Endothelial cell of umbilical vein (primary cell): Measurements from ENCODE around the gene ZNF697. TPM values are rescaled to one million over a fixed set of nuclear protein-coding genes. Genes with fewer than 3 reads are reported as not detected.

ENCODE experiments used
- BruUV-seq: library from RNA; stranded (reverse); fragments of 400-500 nt; replicated peaks from 2 replicates; lab custom pipeline; 2021; lab: Mats Ljungman, UMichigan
- CTCF ChIA-PET: fragments of 300-600, 350-600 bp; sonication (Branson Sonifier 250); formaldehyde crosslinking; loops from one replicate; lab custom pipeline; 2021; ENCODE audit warnings: antibody characterized with exemption, inconsistent platforms; lab: Charles Lee
- POLR2A ChIA-PET: fragments of 300-600, 350-600 bp; sonication (Branson Sonifier 250); formaldehyde crosslinking; loops from one replicate; lab custom pipeline; 2021; ENCODE audit warnings: antibody characterized with exemption, inconsistent platforms; lab: Charles Lee
- DNase-seq: peaks from one replicate; pipeline ENCODE4 v3.0.0-alpha.2; 2011; ENCODE audit warnings: low read depth, low spot score
- FAIRE-seq: peaks from 2 replicates; lab custom pipeline; 2011; peaks lifted over from hg19 to GRCh38; lab: Jason Lieb, UNC
- H2AFZ ChIP-seq: 2 replicates; pipeline ENCODE4 v1.6.0; 2012; ENCODE audit warnings: low read depth, low read length, control low read depth, inconsistent platforms
- H3K27ac ChIP-seq: 2 replicates; pipeline ENCODE4 v1.5.1; 2011; ENCODE audit warnings: low read depth, mild to moderate bottlenecking, control low read depth, low read length, moderate library complexity; ENCODE audit not compliant: insufficient read depth
- H3K27me3 ChIP-seq, 2 experiments: 2 replicates each; pipeline versions ENCODE4 v1.6.0 to v1.6.1; 2011; ENCODE audit warnings: low read length in 2 of 2, mixed read lengths in 1 of 2; ENCODE audit not compliant: control insufficient read depth in 2 of 2, insufficient read depth in 2 of 2
- H3K36me3 ChIP-seq, 2 experiments: 2 replicates in 1 of 2; 3 replicates in 1 of 2; pipeline ENCODE4 v1.5.1; 2011; ENCODE audit warnings: low read length in 2 of 2, mild to moderate bottlenecking in 1 of 2, moderate library complexity in 1 of 2; ENCODE audit not compliant: control insufficient read depth in 2 of 2, insufficient read depth in 2 of 2; ENCODE audit errors: extremely low read depth in 1 of 2
- H3K4me1 ChIP-seq: 3 replicates; pipeline ENCODE4 v1.5.1; 2011; ENCODE audit warnings: mild to moderate bottlenecking, low read length; ENCODE audit not compliant: control insufficient read depth, insufficient read depth; ENCODE audit errors: extremely low read depth
- H3K4me2 ChIP-seq: 2 replicates; pipeline ENCODE4 v1.6.1; 2011; ENCODE audit warnings: low read length, control low read depth, mixed read lengths; ENCODE audit not compliant: insufficient read depth
- H3K4me3 ChIP-seq, 3 experiments: fragments of 200-600 bp in 1 of 3; sonication (generic), shearing (Covaris generic) in 1 of 3; replicated peaks in 1 of 3; 2 replicates each; pipeline ENCODE4 v1.5.1; 2011 to 2016; ENCODE audit warnings: control low read depth in 3 of 3, low read length in 3 of 3, mild to moderate bottlenecking in 2 of 3, inconsistent platforms in 1 of 3, low read depth in 1 of 3, moderate library complexity in 1 of 3; ENCODE audit not compliant: insufficient read depth in 1 of 3
- H3K79me2 ChIP-seq: 2 replicates; pipeline ENCODE4 v1.6.0; 2012; ENCODE audit warnings: low read length, inconsistent platforms; ENCODE audit not compliant: control insufficient read depth, insufficient read depth
- H3K9ac ChIP-seq: replicated peaks from 2 replicates; pipeline ENCODE3; 2011; ENCODE audit warnings: low read length, control low read depth; ENCODE audit not compliant: insufficient read depth; ENCODE audit errors: extremely low read depth
- H3K9me1 ChIP-seq: replicated peaks from 3 replicates; pipeline ENCODE4 v1.6.0; 2011; ENCODE audit warnings: mild to moderate bottlenecking, low read length; ENCODE audit not compliant: control insufficient read depth, insufficient read depth; ENCODE audit errors: extremely low read depth
- H3K9me3 ChIP-seq: replicated peaks from 2 replicates; pipeline ENCODE4 v1.5.1; 2012; ENCODE audit warnings: low read length, inconsistent platforms; ENCODE audit not compliant: control insufficient read depth, insufficient read depth
- H4K20me1 ChIP-seq: replicated peaks from 2 replicates; pipeline ENCODE3; 2011; ENCODE audit warnings: mild to moderate bottlenecking, low read length; ENCODE audit not compliant: control insufficient read depth, insufficient read depth; ENCODE audit errors: extremely low read depth
- CTCF ChIP-seq, 2 donors: IDR thresholded peaks; 1 replicate in 1 of 2; 2 replicates in 1 of 2; pipeline ENCODE4 v1.5.1; 2011; ENCODE audit warnings: low read length in 2 of 2, mild to moderate bottlenecking in 2 of 2, moderate library complexity in 2 of 2, control low read depth in 1 of 2, inconsistent platforms in 1 of 2, low read depth in 1 of 2; ENCODE audit not compliant: insufficient read depth in 1 of 2; ENCODE audit errors: extremely low read depth in 1 of 2
- EZH2 ChIP-seq: IDR thresholded peaks from 2 replicates; pipeline ENCODE4 v1.6.1; 2012; ENCODE audit warnings: borderline replicate concordance, low read depth, mild to moderate bottlenecking, moderate library complexity, low read length, inconsistent platforms; ENCODE audit not compliant: severe bottlenecking
- FOS ChIP-seq: IDR thresholded peaks from 2 replicates; pipeline ENCODE4 v1.6.1; 2011; ENCODE audit warnings: mild to moderate bottlenecking, low read length, moderate library complexity, borderline replicate concordance; ENCODE audit not compliant: insufficient read depth
- GATA2 ChIP-seq: IDR thresholded peaks from 2 replicates; pipeline ENCODE4 v1.7.0; 2011; ENCODE audit warnings: low read depth, mild to moderate bottlenecking, moderate library complexity, mixed read lengths, low read length; ENCODE audit not compliant: insufficient read length, insufficient read depth
- JUN ChIP-seq: IDR thresholded peaks from 2 replicates; pipeline ENCODE4 v1.6.1; 2011; ENCODE audit warnings: borderline replicate concordance, low read depth; ENCODE audit not compliant: insufficient read length, insufficient read depth
- MAX ChIP-seq: IDR thresholded peaks from 2 replicates; pipeline ENCODE4 v1.6.1; 2011; ENCODE audit not compliant: insufficient read depth, insufficient read length
- MYC ChIP-seq: IDR thresholded peaks from one replicate; pipeline ENCODE4 v1.6.1; 2011; ENCODE audit warnings: mild to moderate bottlenecking, low read depth, low read length
- POLR2A ChIP-seq: IDR thresholded peaks from 2 replicates; pipeline ENCODE4 v1.6.1; 2012; ENCODE audit warnings: low read depth, mild to moderate bottlenecking, control low read depth, low read length
- POLR2AphosphoS5 ChIP-seq: IDR thresholded peaks from 2 replicates; pipeline ENCODE4 v1.6.1; 2012; ENCODE audit warnings: low read depth, mild to moderate bottlenecking, control low read depth, low read length, moderate library complexity; ENCODE audit not compliant: insufficient read depth
- dilution Hi-C: fragments of 300-500 bp; cut with MboI; formaldehyde crosslinking; loops from one replicate; pipeline ENCODE4 v1.15.0; 2019; ENCODE audit warnings: low sequenced_read_pairs; ENCODE audit not compliant: extremely low pct_ligation_motif_present
- intact Hi-C: fragments of 100-400 bp; cut with micrococcal nuclease; formaldehyde crosslinking; loops from one replicate; pipeline ENCODE4 v1.10.0; 2022
- polyA plus RNA-seq, 4 experiments: library from polyadenylated mRNA; depleted of rRNA in 3 of 4; stranded (reverse) in 3 of 4; unstranded in 1 of 4; fragments of >200 nt; gene quantifications; 2 replicates each; pipeline versions ENCODE4 v1.2.1 to v1.2.3, GENCODE V29; 2011 to 2012; ENCODE audit warnings: missing spikeins in 1 of 4
- total RNA-seq: library from RNA; stranded (reverse); gene quantifications from 2 replicates; pipeline ENCODE4 v1.2.3, GENCODE V29; 2021

ZNF697 gene
- total and polyA plus RNA-seq, 2 donors (not counting 3 experiments of a cell fraction or from before 2014, with no cell fraction given), result 6.2 to 14.1 TPM

GRCh38 chr1:119659628-119660027, 11.6 kb upstream of the ZNF697 start:
- Histone ChIP-seq H4K20me1 (no peaks in the 10 kb centered on the region), H3K9me1 (no peaks in the 10 kb centered on the region), H3K79me2 (no peaks in the 10 kb centered on the region), H3K9me3 (no peaks in the 10 kb centered on the region), H3K4me3 (no peak overlapping the region), H3K4me1 (peaks cover 8% of the 10 kb centered on the region), H3K27ac (no peak overlapping the region), H3K9ac (no peak overlapping the region), H2AFZ (no peak overlapping the region), H3K27me3 (no peaks in the 10 kb centered on the region), H3K4me2 (no peak overlapping the region), H3K36me3 (no peaks in the 10 kb centered on the region)
- FAIRE-seq, result no peak
- CTCF ChIA-PET, result interaction anchor here (0.9 to 7.2 kb wide), 5 partner anchors 10 to 48 kb away, joined by 3 to 75 read pairs (median 53); partner anchors contain the start of gene ZNF697
- DNase-seq, result no peak
- dilution Hi-C loops, result no loop called here
- POLR2A ChIA-PET, result interaction anchor here (0.9 kb wide), 1 partner anchor 12 kb away, joined by 3 read pairs; no protein-coding TSS in a partner anchor
- no peak for TF ChIP-seq MYC
- intact Hi-C loops, result no loop called here
- no TSS peak for BruUV-seq

DNA sequence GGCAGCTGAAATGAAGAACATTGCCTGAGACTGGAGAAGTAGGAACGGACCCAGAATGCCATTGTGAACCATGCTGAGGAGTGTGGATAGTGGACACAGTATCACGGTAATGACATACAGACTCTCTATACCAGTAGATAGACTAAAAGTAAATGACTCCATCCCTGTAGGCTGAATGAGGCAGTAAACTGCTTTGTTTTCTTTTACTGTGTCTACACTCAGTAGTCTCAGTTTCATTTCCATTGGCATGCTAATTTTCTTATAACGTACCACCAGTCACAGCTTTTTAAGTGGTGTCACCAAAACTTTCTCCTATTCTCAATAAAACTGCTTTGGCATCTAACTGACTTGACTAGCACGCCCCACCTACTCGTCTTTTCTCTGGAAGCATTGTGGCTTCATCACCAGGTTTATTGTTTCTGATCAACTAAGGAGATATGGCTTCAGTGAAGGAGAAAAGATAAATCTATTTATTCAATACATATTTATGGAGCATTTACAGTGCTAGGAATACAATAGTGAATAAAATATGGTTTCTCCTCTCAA, 8.4 kb upstream of the ZNF697 start:
- no peak for FAIRE-seq
- Histone ChIP-seq H3K9me3 (no peaks in the 10 kb centered on the region), H3K27me3 (no peaks in the 10 kb centered on the region), H4K20me1 (no peaks in the 10 kb centered on the region), H3K36me3 (no peaks in the 10 kb centered on the region), H3K9me1 (no peaks in the 10 kb centered on the region), H3K27ac (no peak overlapping the region), H3K79me2 (no peaks in the 10 kb centered on the region), H3K4me2 (no peak overlapping the region), H2AFZ (no peak overlapping the region), H3K4me1 (peaks cover 8% of the 10 kb centered on the region), H3K4me3 (no peak overlapping the region), H3K9ac (no peak overlapping the region)
- dilution Hi-C loops (no loop called here), intact Hi-C loops (no loop called here)
- ChIA-PET CTCF (interaction anchor here (7.2 kb wide), 1 partner anchor 18 kb away, joined by 75 read pairs; no protein-coding TSS in a partner anchor), POLR2A (no interaction called here)
- DNase-seq, result no peak
- BruUV-seq, result no TSS peak
- TF ChIP-seq JUN (no peak), GATA2 (no peak), CTCF (IDR thresholded peaks at IDR 0.05; ENCODE audit: extremely low read depth in 1 of 2, insufficient read depth in 1 of 2, low read depth in 1 of 2, low read length in 2 of 2) (no peak), EZH2 (no peak), POLR2AphosphoS5 (no peak), MAX (no peak), FOS (no peak), POLR2A (no peak)
